KMS-11 (cell line): Measurements from ENCODE around the gene SPATA3.
"Not testable (repeated sequence)": the region's sequence is repeated elsewhere in the genome, so short reads cannot be mapped to it uniquely, and the experiment has no call there.

Source experiments
- H2AFZ ChIP-seq: fragments of 200-600 bp; sonication (generic); 2 replicates; pipeline ENCODE4 v1.6.1; 2016; ENCODE audit warnings: antibody characterized with exemption, mixed run types, low read depth
- H3K27ac ChIP-seq: fragments of 200-600 bp; sonication (generic); 2 replicates; pipeline ENCODE4 v1.6.1; 2016; ENCODE audit warnings: mild to moderate bottlenecking, mixed run types
- H3K27me3 ChIP-seq: fragments of 200-600 bp; sonication (generic); 2 replicates; pipeline ENCODE4 v1.6.1; 2017; ENCODE audit warnings: mild to moderate bottlenecking, low read depth, mixed run types, moderate library complexity; ENCODE audit not compliant: insufficient read depth
- H3K36me3 ChIP-seq: fragments of 200-600 bp; sonication (generic); 2 replicates; pipeline ENCODE4 v1.6.1; 2017; ENCODE audit warnings: mild to moderate bottlenecking, mixed run types; ENCODE audit not compliant: insufficient read depth
- H3K4me1 ChIP-seq: fragments of 200-600 bp; sonication (generic); 2 replicates; pipeline ENCODE4 v1.6.1; 2016; ENCODE audit warnings: mild to moderate bottlenecking, low read depth, mixed run types; ENCODE audit not compliant: poor library complexity, severe bottlenecking
- H3K4me2 ChIP-seq: fragments of 200-600 bp; sonication (generic); 2 replicates; pipeline ENCODE4 v1.7.0; 2016; ENCODE audit warnings: mild to moderate bottlenecking, mixed run types
- H3K4me3 ChIP-seq: fragments of 200-600 bp; sonication (generic); IDR thresholded peaks from 2 replicates; pipeline ENCODE4 v1.6.1; 2017; ENCODE audit warnings: low read depth, low read length, mixed read lengths; ENCODE audit not compliant: insufficient read depth
- H3K79me2 ChIP-seq: fragments of 200-600 bp; sonication (generic); 2 replicates; pipeline ENCODE4 v1.6.1; 2016; ENCODE audit warnings: low read depth, mixed run types; ENCODE audit not compliant: insufficient read depth
- H3K9ac ChIP-seq: fragments of 200-600 bp; sonication (generic); 2 replicates; pipeline ENCODE4 v1.6.1; 2016; ENCODE audit warnings: mild to moderate bottlenecking, mixed run types
- H4K20me1 ChIP-seq: fragments of 200-600 bp; sonication (generic); 2 replicates; pipeline ENCODE4 v1.6.1; 2016; ENCODE audit warnings: mild to moderate bottlenecking, mixed run types; ENCODE audit not compliant: insufficient read depth
- CTCF ChIP-seq: fragments of 200-600 bp; sonication (generic); conservative IDR thresholded peaks from 2 replicates; pipeline ENCODE4 v1.6.1; 2017; ENCODE audit warnings: low read depth, mild to moderate bottlenecking, antibody characterized with exemption, low read length, moderate library complexity, mixed read lengths

Gene SPATA3

GRCh38 chr2:231018184-231018583, 22.3 kb downstream of the SPATA3 start:
- Histone ChIP-seq H3K79me2 (no peaks in the 10 kb centered on the region), H3K27ac (no peak overlapping the region), H3K27me3 (no peaks in the 10 kb centered on the region), H4K20me1 (no peaks in the 10 kb centered on the region), H2AFZ (no peak overlapping the region), H3K4me3 (no peak overlapping the region), H3K4me1 (no peaks in the 10 kb centered on the region), H3K36me3 (no peaks in the 10 kb centered on the region), H3K4me2 (no peak overlapping the region), H3K9ac (no peak overlapping the region)
- no peak for TF ChIP-seq CTCF

- not testable (repeated sequence) for H3K9ac ChIP-seq, H3K36me3 ChIP-seq, H3K4me3 ChIP-seq, H3K4me2 ChIP-seq, H4K20me1 ChIP-seq, H2AFZ ChIP-seq, H3K27ac ChIP-seq, H3K27me3 ChIP-seq, H3K4me1 ChIP-seq, H3K79me2 ChIP-seq
Observed at GRCh38 chr2:231025059-231025458, 29.1 kb downstream of the SPATA3 start.

- no peaks in the 10 kb centered on the region for H3K79me2 ChIP-seq
- H3K9ac ChIP-seq, result no peak overlapping the region
- H3K4me1 ChIP-seq, result no peaks in the 10 kb centered on the region
- no peaks in the 10 kb centered on the region for H4K20me1 ChIP-seq
- no peak overlapping the region for H3K4me2 ChIP-seq
- no peaks in the 10 kb centered on the region for H3K36me3 ChIP-seq
- H2AFZ ChIP-seq, result no peak overlapping the region
- no peak overlapping the region for H3K27ac ChIP-seq
- H3K4me3 ChIP-seq, result no peak overlapping the region
- no peaks in the 10 kb centered on the region for H3K27me3 ChIP-seq
- no peak for TF ChIP-seq CTCF
Observed at GRCh38 chr2:231028889-231029288, 33.0 kb downstream of the SPATA3 start.

- Histone ChIP-seq H3K9ac (no peak overlapping the region), H3K4me1 (no peaks in the 10 kb centered on the region), H3K27ac (no peak overlapping the region), H3K79me2 (no peaks in the 10 kb centered on the region), H4K20me1 (no peaks in the 10 kb centered on the region), H3K36me3 (no peaks in the 10 kb centered on the region), H3K27me3 (no peaks in the 10 kb centered on the region), H2AFZ (no peak overlapping the region), H3K4me3 (no peak overlapping the region), H3K4me2 (no peak overlapping the region)
- TF ChIP-seq CTCF, result no peak
Observed at GRCh38 chr2:231029563-231029962, 33.6 kb downstream of the SPATA3 start.

GRCh38 chr2:231030725-231031124, 34.8 kb downstream of the SPATA3 start:
- Histone ChIP-seq H3K27me3 (no peaks in the 10 kb centered on the region), H3K4me2 (no peak overlapping the region), H4K20me1 (no peaks in the 10 kb centered on the region), H3K27ac (no peak overlapping the region), H3K36me3 (no peaks in the 10 kb centered on the region), H3K79me2 (no peaks in the 10 kb centered on the region), H3K9ac (no peak overlapping the region), H3K4me3 (no peak overlapping the region), H3K4me1 (no peaks in the 10 kb centered on the region), H2AFZ (no peak overlapping the region)
- no peak for TF ChIP-seq CTCF
